SK-N-SH (cell line): Measurements from ENCODE around the gene PTGIS.

Experiments used
- ELF1 ChIP-seq: IDR thresholded peaks from 2 replicates; pipeline ENCODE4 v1.4.0; 2012
- GABPA ChIP-seq: IDR thresholded peaks from 2 replicates; pipeline ENCODE4 v1.4.0; 2012; ENCODE audit warnings: low read depth, mild to moderate bottlenecking

GRCh38 chr20:49541733-49542513 lies 26.0 kb downstream of the PTGIS start:
- TF ChIP-seq ELF1 = no peak
- no peak for TF ChIP-seq GABPA
